K562 (cell line): ENCODE data around the gene NR6A1. TPM values are rescaled to one million over a fixed set of nuclear protein-coding genes. Genes with fewer than 3 reads are reported as not detected.

Experiments used
- ATAC-seq: fragments of 200-7000 bp; cut with Tn5 transposase; 3 replicates; pipeline ENCODE4 v1.9.1; 2020; ENCODE audit warnings: moderate library complexity
- BruUV-seq: library from RNA; stranded (reverse); fragments of 400-500 nt; replicated peaks from 2 replicates; lab custom pipeline; 2021; lab: Mats Ljungman, UMichigan
- CTCF ChIA-PET: fragments of 300-600 bp; formaldehyde crosslinking; extraction: SDS; loops from one replicate; lab custom pipeline; 2021; ENCODE audit warnings: low intra/inter-chr PET ratio; lab: Yijun Ruan, JAX
- POLR2A ChIA-PET: fragments of 300-600, 350-650 bp; sonication (Branson Sonifier 250); formaldehyde crosslinking; extraction: SDS; loops from one replicate; lab custom pipeline; 2021; ENCODE audit warnings: antibody characterized with exemption, inconsistent platforms; lab: Yijun Ruan, JAX
- DNase-seq, 4 experiments: peaks; one replicate each; pipeline versions ENCODE4 v3.0.0 to v3.0.0-alpha.2; 2011 to 2018; ENCODE audit warnings: low spot score in 3 of 4, mixed read lengths in 3 of 4; ENCODE audit errors: extremely low read depth in 1 of 4
- FAIRE-seq: peaks from 2 replicates; lab custom pipeline; 2011; peaks lifted over from hg19 to GRCh38; lab: Jason Lieb, UNC
- H2AFZ ChIP-seq: 2 replicates; pipeline ENCODE4 v1.6.0; 2011; ENCODE audit warnings: low read depth, low read length, control low read depth, inconsistent platforms
- H3K27ac ChIP-seq: fragments of 200-600 bp; 3 replicates; pipeline ENCODE4 v1.8.0; 2011; ENCODE audit warnings: low read depth, mild to moderate bottlenecking, control low read depth, inconsistent platforms, low read length, moderate library complexity, mixed read lengths; ENCODE audit errors: extremely low read depth
- H3K27me3 ChIP-seq, 2 experiments: fragments of 300-600 bp in 1 of 2; 2 replicates in 1 of 2; 3 replicates in 1 of 2; pipeline versions ENCODE4 v1.6.0 to v1.8.0; 2011; ENCODE audit warnings: inconsistent platforms in 2 of 2, low read length in 2 of 2, mild to moderate bottlenecking in 1 of 2, mixed read lengths in 1 of 2, moderate library complexity in 1 of 2; ENCODE audit not compliant: control insufficient read depth in 2 of 2, insufficient read depth in 2 of 2
- H3K36me3 ChIP-seq: fragments of 300-600 bp; 3 replicates; pipeline ENCODE4 v1.8.0; 2011; ENCODE audit warnings: mild to moderate bottlenecking, low read length, inconsistent platforms; ENCODE audit not compliant: control insufficient read depth, insufficient read depth
- H3K4me1 ChIP-seq, 2 experiments: fragments of 200-600 bp in 1 of 2; replicated peaks in 1 of 2; 2 replicates in 1 of 2; 3 replicates in 1 of 2; pipeline versions ENCODE4 v1.5.1 to v1.8.0; 2011; ENCODE audit warnings: inconsistent platforms in 2 of 2, low read length in 2 of 2, mild to moderate bottlenecking in 1 of 2, mixed read lengths in 1 of 2, moderate library complexity in 1 of 2; ENCODE audit not compliant: control insufficient read depth in 2 of 2, insufficient read depth in 2 of 2
- H3K4me2 ChIP-seq: 2 replicates; pipeline ENCODE4 v1.6.1; 2011; ENCODE audit warnings: low read length, control low read depth, inconsistent platforms, mixed read lengths; ENCODE audit not compliant: insufficient read depth
- H3K4me3 ChIP-seq: fragments of 200-600 bp; sonication (generic), shearing (Covaris generic); 2 replicates; pipeline ENCODE4 v1.5.1; 2016; ENCODE audit warnings: control low read depth, inconsistent platforms
- H3K79me2 ChIP-seq: fragments of 200-600 bp; 3 replicates; pipeline ENCODE4 v1.8.0; 2011; ENCODE audit warnings: low read length, inconsistent platforms; ENCODE audit not compliant: control insufficient read depth, insufficient read depth
- H3K9ac ChIP-seq, 2 experiments: 2 replicates each; pipeline versions ENCODE4 v1.6.0 to v1.6.1; 2011; ENCODE audit warnings: low read depth in 2 of 2, low read length in 2 of 2, control low read depth in 1 of 2, inconsistent platforms in 1 of 2, mild to moderate bottlenecking in 1 of 2, mixed read lengths in 1 of 2; ENCODE audit not compliant: insufficient read depth in 1 of 2
- H3K9me1 ChIP-seq: one replicate; pipeline ENCODE4 v1.6.0; 2011; ENCODE audit warnings: inconsistent platforms, mild to moderate bottlenecking, low read length, moderate library complexity; ENCODE audit not compliant: control insufficient read depth, insufficient read depth
- H3K9me3 ChIP-seq: replicated peaks from 2 replicates; pipeline ENCODE4 v1.5.1; 2011; ENCODE audit warnings: low read depth, low read length, inconsistent platforms; ENCODE audit not compliant: control insufficient read depth, insufficient read depth
- H4K20me1 ChIP-seq: replicated peaks from 2 replicates; pipeline ENCODE4 v1.6.1; 2011; ENCODE audit warnings: low read length, inconsistent platforms, mixed read lengths; ENCODE audit not compliant: control insufficient read depth, insufficient read depth
- GTF2F1 ChIP-seq: IDR thresholded peaks from 2 replicates; pipeline ENCODE4 v1.6.1; 2011; ENCODE audit warnings: low read depth, low read length, improper control_type of control experiment
- NCOA1 ChIP-seq: fragments of 450-650 bp; IDR thresholded peaks from 2 replicates; pipeline ENCODE4 v1.6.1; 2016; ENCODE audit warnings: low read depth
- RFX1 ChIP-seq: fragments of 450-650 bp; IDR thresholded peaks from 2 replicates; pipeline ENCODE4 v1.6.1; 2016; ENCODE audit warnings: mild to moderate bottlenecking, moderate library complexity
- ZNF586 ChIP-seq: fragments of 450-650 bp; formaldehyde crosslinking; conservative IDR thresholded peaks from 2 replicates; pipeline ENCODE4 v1.4.0; 2020; ENCODE audit warnings: mild to moderate bottlenecking, moderate library complexity
- WGBS: fragments of 100-300 bp; shearing (Covaris generic); methylation state at CpG from one replicate; pipeline ENCODE4 v1.1.6; 2016; ENCODE audit warnings: low coverage, mixed read lengths; ENCODE audit not compliant: insufficient coverage; ENCODE audit errors: missing lambda C conversion rate; 5-methylcytosine and 5-hydroxymethylcytosine counted together
- in situ Hi-C: fragments of 300-500 bp; cut with MboI; formaldehyde crosslinking; loops from 4 replicates; pipeline ENCODE4 v1.15.0; 2018; ENCODE audit warnings: inconsistent platforms, mixed read lengths
- intact Hi-C: fragments of 100-400 bp; cut with micrococcal nuclease; formaldehyde crosslinking; loops from 2 replicates; pipeline ENCODE4 v1.14.2; 2022
- polyA plus RNA-seq, 8 experiments: library from polyadenylated mRNA; depleted of rRNA in 4 of 8; stranded (reverse) in 5 of 8; unstranded in 3 of 8; fragments of >200 nt; fragmentation: Nextera tagmentation in 2 of 8; fragmentation: Illumina TruSeq in 1 of 8; extraction: Ambion mirVana in 2 of 8; extraction: Trizol in 1 of 8; gene quantifications; 2 replicates each; pipeline versions ENCODE4 v1.2.1 to v1.2.3, GENCODE V29; 2011 to 2014; ENCODE audit warnings: inconsistent platforms in 1 of 8, missing spikeins in 1 of 8
- total RNA-seq, 7 experiments: library from RNA; depleted of rRNA in 6 of 7; stranded (reverse); fragments of >200 nt in 6 of 7; fragmentation: Illumina TruSeq in 2 of 7; extraction: Trizol in 2 of 7; gene quantifications; 2 replicates each; pipeline versions ENCODE4 v1.2.1 to v1.2.3, GENCODE V29; 2011 to 2021; ENCODE audit warnings: low replicate concordance in 1 of 7
- TF ChIP-seq, protein P1 (sequence below): sonication (generic); formaldehyde crosslinking; IDR thresholded peaks from 2 replicates; pipeline ENCODE4 v1.8.1; 2023; ENCODE audit warnings: mild to moderate bottlenecking, missing genetic modification reagents
- TF ChIP-seq, protein P2 (sequence below): fragments of 250-450 bp; sonication (Bioruptor Pico); IDR thresholded peaks from 2 replicates; pipeline ENCODE4 v1.5.0; 2020; ENCODE audit warnings: mild to moderate bottlenecking, borderline replicate concordance

Gene NR6A1
- total and polyA plus RNA-seq, 9 of the 15 experiments (the other 6 are each of a cell fraction or from before 2014, with no cell fraction given), result 9.7 to 55.4 (median 28.3) TPM

GRCh38 chr9:124502711-124503702, 268.1 kb downstream of the NR6A1 start:
- H2AFZ ChIP-seq, result no peak overlapping the region
- no peaks in the 10 kb centered on the region for H3K9me3 ChIP-seq
- H3K4me1 ChIP-seq, result peaks cover 0 to 57% of the 10 kb centered on the region in 2 experiments; a peak in 3 of 5 replicates
- no peaks in the 10 kb centered on the region for H3K9me1 ChIP-seq
- CTCF ChIA-PET, result no interaction called here
- H3K9ac ChIP-seq, result no peak overlapping the region
- FAIRE-seq (no peak), DNase-seq (no peak), ATAC-seq (no peak)
- H4K20me1 ChIP-seq, result peaks cover 11% of the 10 kb centered on the region; the same call in 1 of the 2 replicates
- no peak overlapping the region for H3K4me2 ChIP-seq
- H3K79me2 ChIP-seq, result no peaks in the 10 kb centered on the region
- H3K27ac ChIP-seq, result no peak overlapping the region
- H3K27me3 ChIP-seq, result peaks cover 29 to 60% of the 10 kb centered on the region in 2 experiments; a peak in 3 of 5 replicates
- intact Hi-C loops (no loop called here), in situ Hi-C loops (no loop called here)
- H3K4me3 ChIP-seq, result no peak overlapping the region
- no peak for TF ChIP-seq ZNF586
- TF ChIP-seq, protein P1, sequence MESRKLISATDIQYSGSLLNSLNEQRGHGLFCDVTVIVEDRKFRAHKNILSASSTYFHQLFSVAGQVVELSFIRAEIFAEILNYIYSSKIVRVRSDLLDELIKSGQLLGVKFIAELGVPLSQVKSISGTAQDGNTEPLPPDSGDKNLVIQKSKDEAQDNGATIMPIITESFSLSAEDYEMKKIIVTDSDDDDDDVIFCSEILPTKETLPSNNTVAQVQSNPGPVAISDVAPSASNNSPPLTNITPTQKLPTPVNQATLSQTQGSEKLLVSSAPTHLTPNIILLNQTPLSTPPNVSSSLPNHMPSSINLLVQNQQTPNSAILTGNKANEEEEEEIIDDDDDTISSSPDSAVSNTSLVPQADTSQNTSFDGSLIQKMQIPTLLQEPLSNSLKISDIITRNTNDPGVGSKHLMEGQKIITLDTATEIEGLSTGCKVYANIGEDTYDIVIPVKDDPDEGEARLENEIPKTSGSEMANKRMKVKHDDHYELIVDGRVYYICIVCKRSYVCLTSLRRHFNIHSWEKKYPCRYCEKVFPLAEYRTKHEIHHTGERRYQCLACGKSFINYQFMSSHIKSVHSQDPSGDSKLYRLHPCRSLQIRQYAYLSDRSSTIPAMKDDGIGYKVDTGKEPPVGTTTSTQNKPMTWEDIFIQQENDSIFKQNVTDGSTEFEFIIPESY, result peak; percentile 61; the same call in 1 of the 2 replicates
- TF ChIP-seq NCOA1, result no peak
- TF ChIP-seq RFX1, result no peak
- no peak for TF ChIP-seq GTF2F1
- TF ChIP-seq, protein P2, sequence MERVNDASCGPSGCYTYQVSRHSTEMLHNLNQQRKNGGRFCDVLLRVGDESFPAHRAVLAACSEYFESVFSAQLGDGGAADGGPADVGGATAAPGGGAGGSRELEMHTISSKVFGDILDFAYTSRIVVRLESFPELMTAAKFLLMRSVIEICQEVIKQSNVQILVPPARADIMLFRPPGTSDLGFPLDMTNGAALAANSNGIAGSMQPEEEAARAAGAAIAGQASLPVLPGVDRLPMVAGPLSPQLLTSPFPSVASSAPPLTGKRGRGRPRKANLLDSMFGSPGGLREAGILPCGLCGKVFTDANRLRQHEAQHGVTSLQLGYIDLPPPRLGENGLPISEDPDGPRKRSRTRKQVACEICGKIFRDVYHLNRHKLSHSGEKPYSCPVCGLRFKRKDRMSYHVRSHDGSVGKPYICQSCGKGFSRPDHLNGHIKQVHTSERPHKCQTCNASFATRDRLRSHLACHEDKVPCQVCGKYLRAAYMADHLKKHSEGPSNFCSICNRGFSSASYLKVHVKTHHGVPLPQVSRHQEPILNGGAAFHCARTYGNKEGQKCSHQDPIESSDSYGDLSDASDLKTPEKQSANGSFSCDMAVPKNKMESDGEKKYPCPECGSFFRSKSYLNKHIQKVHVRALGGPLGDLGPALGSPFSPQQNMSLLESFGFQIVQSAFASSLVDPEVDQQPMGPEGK (CRISPR knock-in tag), result no peak
- H3K36me3 ChIP-seq, result no peaks in the 10 kb centered on the region
- BruUV-seq, result no TSS peak
- POLR2A ChIA-PET, result interaction anchor here (1.5 kb wide), 1 partner anchor 10 kb away, joined by 6 read pairs; no protein-coding TSS in a partner anchor
- 77% methylated on average over 28 of the region's 96 CpGs for WGBS
